CD4-positive, alpha-beta T cell treated with Interferon gamma for 1 hour (primary cell): ENCODE measurements around the gene LRRC8E.
A peak's percentile ranks its signal among the peaks of the same experiment; 100 is the strongest.

Experiments
- DNase-seq: peaks from one replicate; pipeline ENCODE4 v3.0.0-alpha.2; 2020

LRRC8E gene

DNA sequence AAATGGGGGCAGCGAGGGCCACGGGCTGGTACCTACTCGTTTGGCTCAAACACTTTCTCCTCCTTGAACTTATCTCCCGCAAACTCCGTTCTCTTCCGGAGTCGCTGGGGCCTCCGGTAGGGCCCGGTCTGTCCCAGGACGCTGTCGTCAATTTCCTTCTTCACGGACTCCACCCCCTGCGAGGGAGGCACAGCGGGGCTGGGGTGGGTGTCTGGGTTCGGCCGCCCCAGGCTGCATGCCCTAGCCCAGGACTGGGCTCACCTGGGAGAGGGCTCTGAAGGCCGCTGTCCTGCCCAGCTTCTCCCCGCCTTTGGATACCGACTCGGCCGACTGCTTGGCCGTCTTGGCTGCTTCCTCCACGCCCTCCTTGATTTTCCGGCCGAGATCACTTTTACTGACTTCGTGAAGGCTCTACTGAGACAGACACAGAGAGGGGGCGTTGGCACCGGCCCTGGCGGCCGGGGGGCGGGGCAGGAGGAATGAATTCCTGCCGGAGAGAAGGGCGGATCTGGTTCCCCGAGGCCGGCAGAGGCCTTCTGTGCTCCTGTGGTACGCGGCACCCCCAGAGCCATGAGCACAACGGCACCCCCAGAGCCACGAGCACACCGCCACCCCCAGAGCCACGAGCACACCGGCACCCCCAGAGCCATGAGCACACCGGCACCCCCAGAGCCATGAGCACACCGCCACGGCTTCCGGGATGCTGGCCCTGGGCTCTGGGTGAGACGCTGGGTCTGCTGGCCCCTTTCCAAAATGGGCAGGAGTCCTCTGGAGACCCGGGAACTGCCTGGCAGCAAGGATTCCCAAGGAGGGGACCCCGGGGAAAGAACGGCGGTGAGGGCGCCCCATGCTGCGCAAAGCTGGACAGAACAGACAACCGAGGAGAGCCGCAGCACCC, 45.8 kb downstream of the LRRC8E start:
- no peak for DNase-seq

DNA sequence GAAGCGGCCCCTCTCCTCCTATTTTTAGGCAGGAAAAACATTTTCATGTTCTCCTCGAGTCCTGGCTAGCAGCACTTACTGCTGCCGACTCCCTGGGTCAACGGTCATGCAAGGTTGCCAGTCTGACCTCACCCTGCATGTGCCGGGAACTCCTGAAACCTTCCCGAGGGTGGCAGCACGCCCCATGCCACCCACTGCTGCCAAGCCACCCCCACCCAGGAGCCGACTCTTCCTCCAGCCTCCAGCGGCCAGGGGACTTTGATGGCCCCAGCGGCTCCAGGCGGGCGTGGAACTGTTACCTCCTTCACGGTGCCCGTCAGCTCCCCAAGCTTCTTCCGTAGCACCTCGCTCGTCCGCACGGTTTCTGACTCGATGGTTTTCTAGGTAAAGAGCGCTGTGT, 46.5 kb downstream of the LRRC8E start:
- no peak for DNase-seq

DNA sequence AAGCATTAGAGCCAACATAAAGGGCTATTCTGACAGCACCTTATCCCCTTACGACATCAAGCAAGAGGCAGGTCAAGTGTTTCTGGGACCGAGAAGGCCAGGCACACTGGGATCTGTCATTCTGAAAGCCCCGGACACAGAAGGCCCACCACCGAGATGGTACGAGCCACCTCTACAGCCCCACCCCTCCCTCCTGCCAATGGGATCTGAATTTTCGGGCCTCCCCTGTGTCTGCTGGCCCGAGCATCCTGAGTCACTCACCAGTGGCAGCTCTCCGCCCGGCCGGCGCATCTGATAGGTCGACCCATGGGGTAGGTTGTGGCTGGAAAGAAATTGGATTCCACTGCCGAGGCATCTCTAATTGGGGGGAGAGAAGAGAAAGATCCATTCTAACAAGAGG, 52.5 kb downstream of the LRRC8E start:
- no peak for DNase-seq

DNA sequence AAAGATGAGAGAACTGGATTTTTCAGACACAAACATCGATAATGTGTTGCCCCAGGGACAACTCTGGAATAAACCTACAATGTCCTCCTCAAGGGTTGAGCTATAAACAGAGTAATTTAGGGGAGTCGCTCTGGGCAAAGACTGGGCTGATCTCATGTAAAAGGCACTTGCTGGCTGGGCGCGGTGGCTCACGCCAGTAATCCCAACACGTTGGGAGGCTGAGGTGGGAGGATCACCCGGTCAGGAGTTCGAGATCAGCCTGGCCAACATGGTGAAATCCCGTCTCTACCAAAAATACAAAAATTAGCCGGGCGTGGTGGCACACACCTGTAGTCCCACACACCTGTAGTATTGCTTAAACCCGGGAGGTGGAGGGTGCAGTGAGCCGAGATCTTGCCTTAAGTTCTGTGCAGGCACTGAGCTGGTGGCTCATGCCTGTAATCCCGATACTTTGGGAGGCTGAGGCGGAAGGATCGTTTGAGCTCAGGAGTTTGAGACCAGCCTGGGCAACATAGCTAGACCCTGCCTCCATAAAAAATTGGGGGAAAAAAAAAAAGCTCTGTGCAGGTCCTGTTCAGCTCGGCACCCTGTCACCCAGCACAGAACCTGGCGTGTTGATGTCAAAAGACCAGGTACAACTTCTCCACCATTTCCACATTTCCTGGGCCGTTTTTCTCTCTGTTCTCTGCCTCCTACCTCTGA, 53.7 kb downstream of the LRRC8E start:
- no peak for DNase-seq

DNA sequence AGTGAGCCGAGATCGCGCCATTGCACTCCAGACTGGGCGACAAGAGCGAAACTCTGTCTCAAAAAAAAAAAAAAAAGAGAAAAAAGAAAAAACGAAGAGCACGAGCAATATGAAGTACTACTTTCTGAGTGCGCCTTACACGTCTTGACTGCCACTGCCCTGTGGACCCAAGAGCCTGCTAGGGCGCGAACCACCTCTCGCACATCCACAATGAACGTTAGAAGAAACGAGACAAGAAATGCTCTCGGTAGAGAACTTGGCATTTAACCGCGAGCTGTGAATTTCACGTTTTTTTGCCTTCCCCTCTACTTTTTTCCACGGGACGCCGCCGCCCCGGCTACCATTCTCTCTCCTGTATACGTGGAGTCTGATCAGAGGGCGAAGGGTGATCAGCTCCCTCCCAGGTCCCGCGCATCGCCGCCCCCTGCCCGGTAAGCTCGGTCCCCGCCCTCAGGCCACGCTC, 54.7 kb downstream of the LRRC8E start:
- DNase-seq = peak; percentile 16

DNA sequence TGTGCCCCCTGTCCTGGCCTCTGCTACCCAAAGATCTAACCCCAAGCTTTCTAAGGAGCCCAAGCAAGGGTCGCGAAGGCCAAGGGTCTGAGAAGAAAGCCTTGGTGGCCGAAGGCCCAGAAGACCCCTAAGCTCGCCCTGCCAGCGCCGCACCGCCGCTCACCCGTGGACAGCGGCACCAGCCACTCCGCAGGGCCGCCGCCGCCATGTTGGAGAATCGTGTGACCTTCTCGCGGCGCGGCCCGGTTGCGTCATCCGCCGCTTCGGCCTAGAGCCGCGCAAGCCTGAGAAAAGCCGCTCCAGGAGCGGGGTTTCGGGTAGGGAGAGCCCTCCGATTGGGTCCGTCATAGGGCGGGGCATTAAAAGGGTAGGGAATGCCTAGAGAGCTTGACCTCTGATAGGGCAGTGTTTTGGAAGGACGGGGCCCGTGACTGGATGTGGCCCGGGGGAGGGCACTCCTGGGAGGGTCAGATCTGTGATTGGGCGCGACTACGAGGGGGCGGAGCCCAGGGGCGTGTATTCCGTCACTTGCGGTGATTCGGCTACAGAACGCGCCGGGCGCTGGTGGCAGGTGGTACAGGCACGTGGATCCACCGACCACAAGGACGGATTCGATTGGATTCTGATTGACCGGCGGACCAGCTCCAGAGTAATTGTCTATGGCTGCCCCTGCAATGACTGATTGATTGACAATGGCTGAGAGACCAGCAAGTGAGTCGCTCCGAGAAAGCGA, 55.3 kb downstream of the LRRC8E start, which contains the start of gene TIMM44:
Gene TIMM44 (minus strand): TSS at position 223 of the 733 bp plus-strand sequence. CDS start 15 bp downstream, at position 208.
- DNase-seq = peak; percentile 99

DNA sequence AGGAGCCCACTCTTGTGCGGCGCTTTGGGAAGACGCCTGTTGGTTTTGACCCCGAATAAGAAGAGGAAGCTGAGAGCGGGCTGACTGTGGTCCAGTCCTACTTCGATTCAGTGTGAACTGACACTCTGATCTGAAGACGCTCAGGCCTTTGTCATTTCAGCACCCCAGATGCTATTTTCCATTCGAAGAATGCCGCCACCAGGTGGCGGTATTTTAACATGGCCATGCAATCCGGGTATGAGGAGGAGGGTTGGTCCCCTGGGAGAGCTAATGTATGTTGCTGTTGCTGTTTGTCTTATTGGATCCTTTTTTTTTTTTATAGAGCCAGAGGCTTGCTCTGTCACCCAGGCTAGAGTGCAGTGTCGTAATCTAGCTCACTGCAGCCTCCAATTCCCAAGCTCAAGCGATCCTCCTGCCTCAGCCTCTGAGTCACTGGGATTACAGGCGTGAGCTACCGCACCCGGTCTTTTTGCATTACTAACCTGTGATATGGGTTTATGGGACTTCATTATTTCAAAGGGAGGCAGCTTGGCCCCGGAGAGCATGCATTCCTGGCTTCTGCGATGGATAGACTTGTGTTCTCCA, 56.0 kb downstream of the LRRC8E start:
- peak; percentile 84 for DNase-seq

DNA sequence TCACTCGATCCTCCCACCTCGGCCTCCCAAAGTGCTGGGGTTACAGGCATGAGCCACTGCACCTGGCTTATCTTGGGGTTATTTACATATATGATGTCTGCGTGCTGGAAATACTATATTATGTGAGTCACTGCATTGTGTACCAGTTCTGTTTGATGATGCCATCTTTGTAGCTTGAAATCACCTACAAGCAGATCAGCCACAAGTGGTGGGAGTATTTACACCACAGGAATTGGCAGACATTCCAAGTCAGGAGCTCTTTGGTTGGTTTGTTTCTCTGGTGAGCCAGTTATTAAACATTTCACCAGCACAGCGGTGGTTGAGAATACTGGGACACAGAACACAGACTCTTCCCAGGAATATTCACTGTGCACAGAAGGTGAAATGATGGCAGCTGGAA, 59.6 kb downstream of the LRRC8E start:
- no peak for DNase-seq
